K562 (cell line): Measurements from ENCODE around the gene NEURL1B. TPM values are rescaled to one million over a fixed set of nuclear protein-coding genes. Genes with fewer than 3 reads are reported as not detected.

Experiments used
- ATAC-seq: fragments of 200-7000 bp; cut with Tn5 transposase; 3 replicates; pipeline ENCODE4 v1.9.1; 2020; ENCODE audit warnings: moderate library complexity
- BruUV-seq: library from RNA; stranded (reverse); fragments of 400-500 nt; replicated peaks from 2 replicates; lab custom pipeline; 2021; lab: Mats Ljungman, UMichigan
- CTCF ChIA-PET: fragments of 300-600 bp; formaldehyde crosslinking; extraction: SDS; loops from one replicate; lab custom pipeline; 2021; ENCODE audit warnings: low intra/inter-chr PET ratio; lab: Yijun Ruan, JAX
- POLR2A ChIA-PET: fragments of 300-600, 350-650 bp; sonication (Branson Sonifier 250); formaldehyde crosslinking; extraction: SDS; loops from one replicate; lab custom pipeline; 2021; ENCODE audit warnings: antibody characterized with exemption, inconsistent platforms; lab: Yijun Ruan, JAX
- DNase-seq, 4 experiments: peaks; one replicate each; pipeline versions ENCODE4 v3.0.0 to v3.0.0-alpha.2; 2011 to 2018; ENCODE audit warnings: low spot score in 3 of 4, mixed read lengths in 3 of 4; ENCODE audit errors: extremely low read depth in 1 of 4
- FAIRE-seq: peaks from 2 replicates; lab custom pipeline; 2011; peaks lifted over from hg19 to GRCh38; lab: Jason Lieb, UNC
- H2AFZ ChIP-seq: 2 replicates; pipeline ENCODE4 v1.6.0; 2011; ENCODE audit warnings: low read depth, low read length, control low read depth, inconsistent platforms
- H3K27ac ChIP-seq: fragments of 200-600 bp; 3 replicates; pipeline ENCODE4 v1.8.0; 2011; ENCODE audit warnings: low read depth, mild to moderate bottlenecking, control low read depth, inconsistent platforms, low read length, moderate library complexity, mixed read lengths; ENCODE audit errors: extremely low read depth
- H3K27me3 ChIP-seq, 2 experiments: fragments of 300-600 bp in 1 of 2; 2 replicates in 1 of 2; 3 replicates in 1 of 2; pipeline versions ENCODE4 v1.6.0 to v1.8.0; 2011; ENCODE audit warnings: inconsistent platforms in 2 of 2, low read length in 2 of 2, mild to moderate bottlenecking in 1 of 2, mixed read lengths in 1 of 2, moderate library complexity in 1 of 2; ENCODE audit not compliant: control insufficient read depth in 2 of 2, insufficient read depth in 2 of 2
- H3K36me3 ChIP-seq: fragments of 300-600 bp; 3 replicates; pipeline ENCODE4 v1.8.0; 2011; ENCODE audit warnings: mild to moderate bottlenecking, low read length, inconsistent platforms; ENCODE audit not compliant: control insufficient read depth, insufficient read depth
- H3K4me1 ChIP-seq, 2 experiments: fragments of 200-600 bp in 1 of 2; replicated peaks in 1 of 2; 2 replicates in 1 of 2; 3 replicates in 1 of 2; pipeline versions ENCODE4 v1.5.1 to v1.8.0; 2011; ENCODE audit warnings: inconsistent platforms in 2 of 2, low read length in 2 of 2, mild to moderate bottlenecking in 1 of 2, mixed read lengths in 1 of 2, moderate library complexity in 1 of 2; ENCODE audit not compliant: control insufficient read depth in 2 of 2, insufficient read depth in 2 of 2
- H3K4me2 ChIP-seq: 2 replicates; pipeline ENCODE4 v1.6.1; 2011; ENCODE audit warnings: low read length, control low read depth, inconsistent platforms, mixed read lengths; ENCODE audit not compliant: insufficient read depth
- H3K4me3 ChIP-seq: fragments of 200-600 bp; sonication (generic), shearing (Covaris generic); 2 replicates; pipeline ENCODE4 v1.5.1; 2016; ENCODE audit warnings: control low read depth, inconsistent platforms
- H3K79me2 ChIP-seq: fragments of 200-600 bp; 3 replicates; pipeline ENCODE4 v1.8.0; 2011; ENCODE audit warnings: low read length, inconsistent platforms; ENCODE audit not compliant: control insufficient read depth, insufficient read depth
- H3K9ac ChIP-seq, 2 experiments: 2 replicates each; pipeline versions ENCODE4 v1.6.0 to v1.6.1; 2011; ENCODE audit warnings: low read depth in 2 of 2, low read length in 2 of 2, control low read depth in 1 of 2, inconsistent platforms in 1 of 2, mild to moderate bottlenecking in 1 of 2, mixed read lengths in 1 of 2; ENCODE audit not compliant: insufficient read depth in 1 of 2
- H3K9me1 ChIP-seq: one replicate; pipeline ENCODE4 v1.6.0; 2011; ENCODE audit warnings: inconsistent platforms, mild to moderate bottlenecking, low read length, moderate library complexity; ENCODE audit not compliant: control insufficient read depth, insufficient read depth
- H3K9me3 ChIP-seq: replicated peaks from 2 replicates; pipeline ENCODE4 v1.5.1; 2011; ENCODE audit warnings: low read depth, low read length, inconsistent platforms; ENCODE audit not compliant: control insufficient read depth, insufficient read depth
- H4K20me1 ChIP-seq: replicated peaks from 2 replicates; pipeline ENCODE4 v1.6.1; 2011; ENCODE audit warnings: low read length, inconsistent platforms, mixed read lengths; ENCODE audit not compliant: control insufficient read depth, insufficient read depth
- FUS ChIP-seq: fragments of 200-400 bp; formaldehyde crosslinking; optimal IDR thresholded peaks from 2 replicates; pipeline ENCODE3; 2017; ENCODE audit warnings: low read depth, low read length
- KDM5B ChIP-seq: fragments of 200-600 bp; sonication (generic); IDR thresholded peaks from 2 replicates; pipeline ENCODE4 v1.6.1; 2012; ENCODE audit warnings: low read depth, mild to moderate bottlenecking, moderate library complexity, low read length, control low read depth, inconsistent platforms; ENCODE audit not compliant: insufficient replicate concordance
- MEF2A ChIP-seq: IDR thresholded peaks from 2 replicates; pipeline ENCODE4 v1.6.1; 2011; ENCODE audit warnings: low read depth, mild to moderate bottlenecking, low read length, moderate library complexity; ENCODE audit not compliant: control insufficient read depth
- ZNF23 ChIP-seq: fragments of 250-450 bp; sonication (Bioruptor Pico); IDR thresholded peaks from 2 replicates; pipeline ENCODE4 v1.4.0; 2020; ENCODE audit warnings: mild to moderate bottlenecking
- ZNF347 ChIP-seq: fragments of 450-650 bp; formaldehyde crosslinking; IDR thresholded peaks from 2 replicates; pipeline ENCODE4 v1.4.0; 2020; ENCODE audit warnings: low read depth, mild to moderate bottlenecking, moderate library complexity
- WGBS: fragments of 100-300 bp; shearing (Covaris generic); methylation state at CpG from one replicate; pipeline ENCODE4 v1.1.6; 2016; ENCODE audit warnings: low coverage, mixed read lengths; ENCODE audit not compliant: insufficient coverage; ENCODE audit errors: missing lambda C conversion rate; 5-methylcytosine and 5-hydroxymethylcytosine counted together
- in situ Hi-C: fragments of 300-500 bp; cut with MboI; formaldehyde crosslinking; loops from 4 replicates; pipeline ENCODE4 v1.15.0; 2018; ENCODE audit warnings: inconsistent platforms, mixed read lengths
- intact Hi-C: fragments of 100-400 bp; cut with micrococcal nuclease; formaldehyde crosslinking; loops from 2 replicates; pipeline ENCODE4 v1.14.2; 2022
- polyA plus RNA-seq, 8 experiments: library from polyadenylated mRNA; depleted of rRNA in 4 of 8; stranded (reverse) in 5 of 8; unstranded in 3 of 8; fragments of >200 nt; fragmentation: Nextera tagmentation in 2 of 8; fragmentation: Illumina TruSeq in 1 of 8; extraction: Ambion mirVana in 2 of 8; extraction: Trizol in 1 of 8; gene quantifications; 2 replicates each; pipeline versions ENCODE4 v1.2.1 to v1.2.3, GENCODE V29; 2011 to 2014; ENCODE audit warnings: inconsistent platforms in 1 of 8, missing spikeins in 1 of 8
- total RNA-seq, 7 experiments: library from RNA; depleted of rRNA in 6 of 7; stranded (reverse); fragments of >200 nt in 6 of 7; fragmentation: Illumina TruSeq in 2 of 7; extraction: Trizol in 2 of 7; gene quantifications; 2 replicates each; pipeline versions ENCODE4 v1.2.1 to v1.2.3, GENCODE V29; 2011 to 2021; ENCODE audit warnings: low replicate concordance in 1 of 7
- TF ChIP-seq, protein P1 (sequence below): fragments of 250-450 bp; sonication (Bioruptor Pico); IDR thresholded peaks from 2 replicates; pipeline ENCODE4 v1.5.0; 2021
- TF ChIP-seq, protein P2 (sequence below): fragments of 450-650 bp; formaldehyde crosslinking; IDR thresholded peaks from 2 replicates; pipeline ENCODE4 v1.4.0; 2020; ENCODE audit warnings: mild to moderate bottlenecking, moderate library complexity
- TF ChIP-seq, protein P3 (sequence below): fragments of 250-450 bp; sonication (Bioruptor Pico); IDR thresholded peaks from 2 replicates; pipeline ENCODE4 v1.8.0; 2021; ENCODE audit warnings: moderate library complexity, mild to moderate bottlenecking, inconsistent platforms

NEURL1B gene
- total and polyA plus RNA-seq, 9 of the 15 experiments (the other 6 are each of a cell fraction or from before 2014, with no cell fraction given) = 0.04 TPM; not detected in 8

DNA sequence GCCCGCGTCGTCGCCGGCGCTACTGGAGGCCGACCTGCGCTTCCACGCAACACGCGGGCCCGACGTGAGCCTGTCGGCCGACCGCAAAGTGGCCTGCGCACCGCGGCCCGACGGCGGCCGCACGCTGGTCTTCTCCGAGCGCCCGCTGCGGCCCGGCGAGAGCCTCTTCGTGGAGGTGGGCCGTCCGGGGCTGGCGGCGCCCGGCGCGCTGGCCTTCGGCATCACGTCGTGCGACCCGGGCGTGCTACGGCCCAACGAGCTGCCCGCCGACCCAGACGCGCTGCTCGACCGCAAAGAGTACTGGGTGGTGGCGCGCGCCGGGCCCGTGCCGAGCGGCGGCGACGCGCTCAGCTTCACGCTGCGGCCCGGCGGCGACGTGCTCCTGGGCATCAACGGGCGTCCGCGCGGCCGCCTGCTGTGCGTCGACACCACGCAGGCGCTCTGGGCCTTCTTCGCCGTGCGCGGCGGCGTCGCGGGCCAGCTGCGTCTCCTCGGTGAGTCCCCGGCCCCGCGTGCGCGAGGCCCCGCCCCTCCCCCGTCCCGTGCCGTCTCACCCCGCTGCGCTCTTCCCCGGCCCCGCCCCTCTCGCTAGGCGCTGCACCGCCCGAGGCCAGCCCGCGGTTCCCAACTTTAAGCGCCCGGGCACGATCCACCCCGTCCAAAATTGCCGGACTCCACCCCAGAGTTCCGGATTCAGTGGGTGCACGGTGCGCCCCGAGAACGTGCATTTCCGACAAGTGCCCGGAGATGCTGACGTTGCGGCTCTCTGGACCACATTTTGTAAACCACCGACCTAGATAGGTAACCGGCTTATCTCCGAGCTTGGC is 42.8 kb downstream of the NEURL1B start:
- DNase-seq (no peak), FAIRE-seq (no peak), ATAC-seq (no peak)
- Histone ChIP-seq H2AFZ (no peak overlapping the region), H3K4me1 (peaks cover 2 to 15% of the 10 kb centered on the region in 2 experiments; a peak in 4 of 5 replicates), H3K27ac (no peak overlapping the region), H3K4me3 (no peak overlapping the region), H3K79me2 (no peaks in the 10 kb centered on the region), H3K36me3 (no peaks in the 10 kb centered on the region), H3K9ac (no peak overlapping the region), H3K9me1 (no peaks in the 10 kb centered on the region), H3K4me2 (no peak overlapping the region), H3K9me3 (no peaks in the 10 kb centered on the region), H4K20me1 (no peaks in the 10 kb centered on the region), H3K27me3 (peaks cover 15 to 41% of the 10 kb centered on the region in 2 experiments; a peak in 4 of 5 replicates)
- ChIA-PET CTCF (no interaction called here), POLR2A (no interaction called here)
- no TSS peak for BruUV-seq
- intact Hi-C loops = no loop called here
- TF ChIP-seq KDM5B = no peak
- WGBS = 81% methylated on average over 23 of the region's 125 CpGs
- in situ Hi-C loops = no loop called here

DNA sequence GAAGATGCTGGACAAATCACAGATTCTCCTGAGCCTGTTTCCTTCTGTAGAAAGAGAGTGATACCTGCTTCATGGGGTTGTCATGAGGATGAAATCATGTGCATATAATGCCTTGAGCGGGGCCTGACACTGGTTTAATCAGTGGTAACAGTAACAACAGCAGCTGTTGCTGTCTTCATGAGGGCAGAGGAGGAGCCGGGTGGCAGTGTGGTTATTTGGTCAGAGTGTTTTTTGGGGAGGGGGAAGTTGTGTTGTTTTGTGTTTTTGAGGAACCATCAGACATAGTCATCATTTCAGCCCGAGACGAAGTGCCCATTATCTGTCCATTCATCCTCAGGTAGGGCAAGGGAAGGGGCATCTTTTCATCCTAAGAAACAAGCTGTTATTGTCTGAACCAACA is 44.0 kb downstream of the NEURL1B start:
- Histone ChIP-seq H3K79me2 (no peaks in the 10 kb centered on the region), H3K27ac (no peak overlapping the region), H3K9ac (no peak overlapping the region), H3K9me3 (no peaks in the 10 kb centered on the region), H3K4me1 (peaks cover 0 to 8% of the 10 kb centered on the region in 2 experiments; a peak in 2 of 5 replicates), H3K27me3 (peaks cover 15 to 52% of the 10 kb centered on the region in 2 experiments; a peak in 4 of 5 replicates), H3K36me3 (no peaks in the 10 kb centered on the region), H3K4me2 (no peak overlapping the region), H2AFZ (no peak overlapping the region), H3K4me3 (no peak overlapping the region), H3K9me1 (no peaks in the 10 kb centered on the region), H4K20me1 (no peaks in the 10 kb centered on the region)
- DNase-seq (no peak), ATAC-seq (no peak), FAIRE-seq (no peak)
- in situ Hi-C loops (no loop called here), intact Hi-C loops (no loop called here)
- 0% methylated on average over 4 of the region's 4 CpGs for WGBS
- no TSS peak for BruUV-seq
- POLR2A ChIA-PET = interaction anchor here (0.6 to 0.9 kb wide), 2 partner anchors 13 to 19 kb away, joined by 3 to 4 read pairs; no protein-coding TSS in a partner anchor
- CTCF ChIA-PET = no interaction called here
- TF ChIP-seq ZNF347 (CRISPR knock-in tag) (no peak), FUS (no peak), MEF2A (no peak), ZNF23 (CRISPR knock-in tag) (no peak)
- TF ChIP-seq, protein P1, sequence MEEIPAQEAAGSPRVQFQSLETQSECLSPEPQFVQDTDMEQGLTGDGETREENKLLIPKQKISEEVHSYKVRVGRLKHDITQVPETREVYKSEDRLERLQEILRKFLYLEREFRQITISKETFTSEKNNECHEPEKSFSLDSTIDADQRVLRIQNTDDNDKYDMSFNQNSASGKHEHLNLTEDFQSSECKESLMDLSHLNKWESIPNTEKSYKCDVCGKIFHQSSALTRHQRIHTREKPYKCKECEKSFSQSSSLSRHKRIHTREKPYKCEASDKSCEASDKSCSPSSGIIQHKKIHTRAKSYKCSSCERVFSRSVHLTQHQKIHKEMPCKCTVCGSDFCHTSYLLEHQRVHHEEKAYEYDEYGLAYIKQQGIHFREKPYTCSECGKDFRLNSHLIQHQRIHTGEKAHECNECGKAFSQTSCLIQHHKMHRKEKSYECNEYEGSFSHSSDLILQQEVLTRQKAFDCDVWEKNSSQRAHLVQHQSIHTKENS (CRISPR knock-in tag) = no peak
- TF ChIP-seq, protein P2, sequence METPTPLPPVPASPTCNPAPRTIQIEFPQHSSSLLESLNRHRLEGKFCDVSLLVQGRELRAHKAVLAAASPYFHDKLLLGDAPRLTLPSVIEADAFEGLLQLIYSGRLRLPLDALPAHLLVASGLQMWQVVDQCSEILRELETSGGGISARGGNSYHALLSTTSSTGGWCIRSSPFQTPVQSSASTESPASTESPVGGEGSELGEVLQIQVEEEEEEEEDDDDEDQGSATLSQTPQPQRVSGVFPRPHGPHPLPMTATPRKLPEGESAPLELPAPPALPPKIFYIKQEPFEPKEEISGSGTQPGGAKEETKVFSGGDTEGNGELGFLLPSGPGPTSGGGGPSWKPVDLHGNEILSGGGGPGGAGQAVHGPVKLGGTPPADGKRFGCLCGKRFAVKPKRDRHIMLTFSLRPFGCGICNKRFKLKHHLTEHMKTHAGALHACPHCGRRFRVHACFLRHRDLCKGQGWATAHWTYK (CRISPR knock-in tag) = no peak
- TF ChIP-seq, protein P3, sequence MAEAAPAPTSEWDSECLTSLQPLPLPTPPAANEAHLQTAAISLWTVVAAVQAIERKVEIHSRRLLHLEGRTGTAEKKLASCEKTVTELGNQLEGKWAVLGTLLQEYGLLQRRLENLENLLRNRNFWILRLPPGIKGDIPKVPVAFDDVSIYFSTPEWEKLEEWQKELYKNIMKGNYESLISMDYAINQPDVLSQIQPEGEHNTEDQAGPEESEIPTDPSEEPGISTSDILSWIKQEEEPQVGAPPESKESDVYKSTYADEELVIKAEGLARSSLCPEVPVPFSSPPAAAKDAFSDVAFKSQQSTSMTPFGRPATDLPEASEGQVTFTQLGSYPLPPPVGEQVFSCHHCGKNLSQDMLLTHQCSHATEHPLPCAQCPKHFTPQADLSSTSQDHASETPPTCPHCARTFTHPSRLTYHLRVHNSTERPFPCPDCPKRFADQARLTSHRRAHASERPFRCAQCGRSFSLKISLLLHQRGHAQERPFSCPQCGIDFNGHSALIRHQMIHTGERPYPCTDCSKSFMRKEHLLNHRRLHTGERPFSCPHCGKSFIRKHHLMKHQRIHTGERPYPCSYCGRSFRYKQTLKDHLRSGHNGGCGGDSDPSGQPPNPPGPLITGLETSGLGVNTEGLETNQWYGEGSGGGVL (CRISPR knock-in tag) = no peak
